H7 (cell line): Measurements from ENCODE around the gene RTP5. TPM values are rescaled to one million over a fixed set of nuclear protein-coding genes. Genes with fewer than 3 reads are reported as not detected.
"Not testable (repeated sequence)": the region's sequence is repeated elsewhere in the genome, so short reads cannot be mapped to it uniquely, and the experiment has no call there.

Source experiments
- DNase-seq: peaks from one replicate; pipeline ENCODE4 v3.0.0; 2012
- H3K27me3 ChIP-seq: 2 replicates; pipeline ENCODE4 v1.6.0; 2011; ENCODE audit warnings: mild to moderate bottlenecking, low read length; ENCODE audit not compliant: control insufficient read depth, insufficient read depth
- H3K36me3 ChIP-seq: replicated peaks from 2 replicates; pipeline ENCODE4 v1.5.1; 2011; ENCODE audit warnings: low read length; ENCODE audit not compliant: control insufficient read depth, insufficient read depth
- H3K4me3 ChIP-seq: 2 replicates; pipeline ENCODE4 v1.5.1; 2011; ENCODE audit warnings: low read depth, mild to moderate bottlenecking, control low read depth, low read length, moderate library complexity; ENCODE audit not compliant: insufficient read depth
- total RNA-seq: library from RNA; depleted of rRNA; stranded (reverse); fragments of >200 nt; shearing (Covaris generic); gene quantifications from 2 replicates; pipeline ENCODE4 v1.2.3, GENCODE V29; 2014; rRNA removed

The RTP5 gene
- total RNA-seq, 1 experiment from 2014 or later = not detected

GRCh38 chr2:241912021-241912555 lies 42.6 kb downstream of the RTP5 start:
- H3K36me3 ChIP-seq = no peaks in the 10 kb centered on the region
- H3K27me3 ChIP-seq = no peaks in the 10 kb centered on the region
- H3K4me3 ChIP-seq = no peak overlapping the region
- peak; percentile 48 for DNase-seq

GRCh38 chr2:241913703-241914102 lies 44.2 kb downstream of the RTP5 start:
- Histone ChIP-seq H3K36me3 (no peaks in the 10 kb centered on the region), H3K27me3 (no peaks in the 10 kb centered on the region), H3K4me3 (no peak overlapping the region)
- no peak for DNase-seq

GRCh38 chr2:241914542-241914941 lies 45.0 kb downstream of the RTP5 start:
- Histone ChIP-seq H3K36me3 (no peaks in the 10 kb centered on the region), H3K4me3 (no peak overlapping the region), H3K27me3 (no peaks in the 10 kb centered on the region)
- no peak for DNase-seq

- not testable (repeated sequence) for H3K27me3 ChIP-seq, H3K36me3 ChIP-seq, DNase-seq, H3K4me3 ChIP-seq
These were observed 52.1 kb downstream of the RTP5 start for GRCh38 chr2:241921631-241922030.

- no peak overlapping the region for H3K4me3 ChIP-seq
- H3K36me3 ChIP-seq = no peaks in the 10 kb centered on the region
- no peaks in the 10 kb centered on the region for H3K27me3 ChIP-seq
- DNase-seq = no peak
These were observed 52.9 kb downstream of the RTP5 start for GRCh38 chr2:241922411-241922810.

- H3K4me3 ChIP-seq, DNase-seq: not testable (repeated sequence)
These were observed 53.5 kb downstream of the RTP5 start for GRCh38 chr2:241922816-241923601.

More at GRCh38 chr2:241922816-241923601, 53.5 kb downstream of the RTP5 start:
- not testable (repeated sequence) for H3K36me3 ChIP-seq, H3K27me3 ChIP-seq

Other genes starting within 250 kb of the RTP5 start
- 120 and 121 TPM in 2 replicates for gene THAP4, start 232.6 kb upstream of the RTP5 start, total RNA-seq
- gene ATG4B, start 232.0 kb upstream of the RTP5 start, total RNA-seq = 71.5 and 78.5 TPM in 2 replicates
- 64.1 and 78.2 TPM in 2 replicates for gene DTYMK, start 182.9 kb upstream of the RTP5 start, total RNA-seq
- 41.2 and 41.4 TPM in 2 replicates for gene ING5, start 167.7 kb upstream of the RTP5 start, total RNA-seq
- gene D2HGDH, start 135.1 kb upstream of the RTP5 start, total RNA-seq = 23.5 and 26.3 TPM in 2 replicates
- gene GAL3ST2, start 92.9 kb upstream of the RTP5 start, total RNA-seq = 0.14 TPM in 1 of 2 replicates, not detected in the other
- 0.41 TPM in 1 of 2 replicates, not detected in the other for gene NEU4, start 60.5 kb upstream of the RTP5 start, total RNA-seq
- 1.0 and 2.8 TPM in 2 replicates for gene PDCD1, start 10.8 kb upstream of the RTP5 start, total RNA-seq